GM11168 (cell line): ENCODE results near the gene SAMD4A.
"Not testable (repeated sequence)": the region's sequence is repeated elsewhere in the genome, so short reads cannot be mapped to it uniquely, and the experiment has no call there.

ENCODE experiments used
- in situ Hi-C: fragments of 300-500 bp; cut with MboI; formaldehyde crosslinking; loops from one replicate; pipeline ENCODE4 v1.12.0; 2022; ENCODE audit warnings: low sequenced_read_pairs; ENCODE audit not compliant: unreplicated experiment

SAMD4A gene

GRCh38 chr14:54590481-54590880 lies 23.6 kb downstream of the SAMD4A start:
- in situ Hi-C loops = no loop called here

- in situ Hi-C loops = no loop called here
Observed at GRCh38 chr14:54591461-54591860, 24.5 kb downstream of the SAMD4A start.

GRCh38 chr14:54591866-54592265 lies 24.9 kb downstream of the SAMD4A start:
- in situ Hi-C loops = no loop called here

- in situ Hi-C loops = no loop called here
Observed at GRCh38 chr14:54593860-54594259, 26.9 kb downstream of the SAMD4A start.

- in situ Hi-C loops = no loop called here
Observed at GRCh38 chr14:54594537-54594936, 27.6 kb downstream of the SAMD4A start.

GRCh38 chr14:54597795-54598443 lies 31.0 kb downstream of the SAMD4A start:
- in situ Hi-C loops = no loop called here

GRCh38 chr14:54599966-54600716 lies 33.2 kb downstream of the SAMD4A start:
- in situ Hi-C loops = no loop called here

GRCh38 chr14:54600717-54601109 lies 33.8 kb downstream of the SAMD4A start:
- in situ Hi-C loops = no loop called here

- in situ Hi-C loops = no loop called here
Observed at GRCh38 chr14:54603362-54603761, 36.4 kb downstream of the SAMD4A start.

- in situ Hi-C loops = no loop called here
Observed at GRCh38 chr14:54606178-54606577, 39.2 kb downstream of the SAMD4A start.

- in situ Hi-C loops = no loop called here
Observed at GRCh38 chr14:54606631-54607133, 39.8 kb downstream of the SAMD4A start.

- in situ Hi-C loops = no loop called here
Observed at GRCh38 chr14:54609576-54609975, 42.6 kb downstream of the SAMD4A start.

GRCh38 chr14:54610051-54610977 lies 43.4 kb downstream of the SAMD4A start:
- in situ Hi-C loops = no loop called here

- in situ Hi-C loops = no loop called here
Observed at GRCh38 chr14:54614296-54614695, 47.4 kb downstream of the SAMD4A start.

- in situ Hi-C loops = no loop called here
Observed at GRCh38 chr14:54617467-54617866, 50.5 kb downstream of the SAMD4A start.

- in situ Hi-C loops = no loop called here
Observed at GRCh38 chr14:54621686-54622085, 54.8 kb downstream of the SAMD4A start.

- in situ Hi-C loops = no loop called here
Observed at GRCh38 chr14:54622192-54622958, 55.4 kb downstream of the SAMD4A start.

- in situ Hi-C loops = no loop called here
Observed at GRCh38 chr14:54623279-54624004, 56.5 kb downstream of the SAMD4A start.

- in situ Hi-C loops = not testable (repeated sequence)
Observed at GRCh38 chr14:54624005-54624358, 57.1 kb downstream of the SAMD4A start.
